Measurements from ENCODE around the gene EFCAB7.

DNA sequence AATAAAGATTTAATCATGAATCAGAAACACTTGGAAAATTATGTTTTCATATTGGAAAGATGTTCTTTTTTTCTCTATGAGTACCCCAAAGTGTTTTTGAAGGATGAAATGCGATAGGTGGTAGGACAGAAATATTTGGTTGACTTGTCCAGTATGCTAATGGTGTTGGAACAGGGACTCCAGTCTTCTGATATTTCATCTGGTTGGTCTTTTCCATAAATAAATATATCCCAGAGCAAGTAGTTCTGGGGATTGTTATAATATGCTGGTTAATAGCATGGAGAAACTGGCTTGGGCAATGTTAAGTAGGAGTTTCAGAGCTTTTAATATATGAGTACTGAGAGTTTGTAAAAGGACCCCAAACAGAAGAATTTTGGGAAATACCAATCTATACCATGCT is 78.6 kb downstream of the EFCAB7 start:
- no peak for TF ChIP-seq YY1 (IDR thresholded peaks at IDR 0.05; ENCODE audit: low read depth, low read length)
- TF ChIP-seq, protein P1, sequence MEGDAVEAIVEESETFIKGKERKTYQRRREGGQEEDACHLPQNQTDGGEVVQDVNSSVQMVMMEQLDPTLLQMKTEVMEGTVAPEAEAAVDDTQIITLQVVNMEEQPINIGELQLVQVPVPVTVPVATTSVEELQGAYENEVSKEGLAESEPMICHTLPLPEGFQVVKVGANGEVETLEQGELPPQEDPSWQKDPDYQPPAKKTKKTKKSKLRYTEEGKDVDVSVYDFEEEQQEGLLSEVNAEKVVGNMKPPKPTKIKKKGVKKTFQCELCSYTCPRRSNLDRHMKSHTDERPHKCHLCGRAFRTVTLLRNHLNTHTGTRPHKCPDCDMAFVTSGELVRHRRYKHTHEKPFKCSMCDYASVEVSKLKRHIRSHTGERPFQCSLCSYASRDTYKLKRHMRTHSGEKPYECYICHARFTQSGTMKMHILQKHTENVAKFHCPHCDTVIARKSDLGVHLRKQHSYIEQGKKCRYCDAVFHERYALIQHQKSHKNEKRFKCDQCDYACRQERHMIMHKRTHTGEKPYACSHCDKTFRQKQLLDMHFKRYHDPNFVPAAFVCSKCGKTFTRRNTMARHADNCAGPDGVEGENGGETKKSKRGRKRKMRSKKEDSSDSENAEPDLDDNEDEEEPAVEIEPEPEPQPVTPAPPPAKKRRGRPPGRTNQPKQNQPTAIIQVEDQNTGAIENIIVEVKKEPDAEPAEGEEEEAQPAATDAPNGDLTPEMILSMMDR (IDR thresholded peaks at IDR 0.05; ENCODE audit: control extremely low read depth in 1 of 3, insufficient read depth in 1 of 3, low read depth in 1 of 3, low read length in 3 of 3), result no peak
- TF ChIP-seq, protein P2, sequence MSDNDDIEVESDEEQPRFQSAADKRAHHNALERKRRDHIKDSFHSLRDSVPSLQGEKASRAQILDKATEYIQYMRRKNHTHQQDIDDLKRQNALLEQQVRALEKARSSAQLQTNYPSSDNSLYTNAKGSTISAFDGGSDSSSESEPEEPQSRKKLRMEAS (IDR thresholded peaks at IDR 0.05), result no peak
- TF ChIP-seq POLR2AphosphoS5 (IDR thresholded peaks at IDR 0.05; ENCODE audit: low read depth, low read length), result no peak
- no peak for TF ChIP-seq CHD2 (IDR thresholded peaks at IDR 0.05; ENCODE audit: low read length)
- no peak for TF ChIP-seq EZH2 (IDR thresholded peaks at IDR 0.05; ENCODE audit: low read depth, low read length, severe bottlenecking)
- no peak for TF ChIP-seq SIN3A (conservative IDR thresholded peaks at IDR 0.05 in 1 of 2, IDR thresholded peaks at IDR 0.05 in 1 of 2; ENCODE audit: low read depth in 1 of 2, low read length in 2 of 2)

Data from H1 (cell line).